ENCODE measurements around the gene NRXN3.

DNA sequence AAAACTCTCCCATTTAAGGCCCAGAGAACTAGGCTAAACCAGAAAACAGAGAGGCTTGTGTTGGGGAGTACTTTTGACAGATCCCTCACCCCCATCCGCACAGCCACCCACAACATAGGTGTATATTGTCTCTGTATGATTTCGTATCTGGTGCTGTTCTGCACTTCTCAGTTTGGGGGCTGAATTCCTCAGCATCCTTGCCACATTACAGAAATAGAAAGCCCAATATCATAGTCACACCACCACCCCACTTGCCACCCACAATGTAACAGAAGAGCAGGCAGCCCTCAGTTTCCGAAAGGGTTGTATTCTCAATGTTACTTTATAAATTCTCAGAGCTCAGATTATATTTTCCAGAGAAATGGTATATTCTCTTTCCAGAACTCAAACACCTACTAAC, 1090.2 kb downstream of the NRXN3 start:
- TF ChIP-seq CTCF (IDR thresholded peaks at IDR 0.05; ENCODE audit: insufficient read depth, low read depth, low read length) (no peak), EZH2 (IDR thresholded peaks at IDR 0.05; ENCODE audit: insufficient read depth, low read length) (no peak)

Measured in astrocyte (in vitro differentiated cells and primary cell).